K562 (cell line): ENCODE results near the gene BTN3A1. TPM values are rescaled to one million over a fixed set of nuclear protein-coding genes. Genes with fewer than 3 reads are reported as not detected.

Experiments used
- ATF7 ChIP-seq: fragments of 450-650 bp; IDR thresholded peaks from 2 replicates; pipeline ENCODE4 v1.7.1; 2014; ENCODE audit warnings: mild to moderate bottlenecking, moderate library complexity
- CBX1 ChIP-seq: sonication (generic); IDR thresholded peaks from 2 replicates; pipeline ENCODE4 v1.6.1; 2016; ENCODE audit warnings: antibody characterized with exemption, low read depth, mild to moderate bottlenecking
- CEBPB ChIP-seq: fragments of 450-650 bp; IDR thresholded peaks from 2 replicates; pipeline ENCODE4 v1.6.1; 2016; ENCODE audit warnings: missing genetic modification characterization, missing compliant biosample characterization
- FOXP1 ChIP-seq: sonication (generic); formaldehyde crosslinking; IDR thresholded peaks from 2 replicates; pipeline ENCODE4 v1.8.0; 2022; ENCODE audit warnings: mild to moderate bottlenecking, missing genetic modification reagents
- HNRNPLL ChIP-seq: fragments of 200-400 bp; formaldehyde crosslinking; IDR thresholded peaks from 2 replicates; pipeline ENCODE4 v1.6.1; 2017; ENCODE audit warnings: low read length, low read depth, mild to moderate bottlenecking; ENCODE audit not compliant: poor library complexity, severe bottlenecking
- MAFK ChIP-seq: IDR thresholded peaks from 2 replicates; pipeline ENCODE4 v1.6.1; 2011; ENCODE audit warnings: low read length, improper control_type of control experiment
- MCM3 ChIP-seq: fragments of 450-650 bp; IDR thresholded peaks from 2 replicates; pipeline ENCODE4 v1.6.1; 2016
- MCM7 ChIP-seq, 2 experiments: fragments of 450-650 bp; IDR thresholded peaks; 2 replicates each; pipeline ENCODE4 v1.6.1; 2016 to 2018
- MYNN ChIP-seq, 2 experiments: sonication (generic); formaldehyde crosslinking in 1 of 2; IDR thresholded peaks; 2 replicates each; pipeline versions ENCODE4 v1.5.0 to v1.6.1; 2016 to 2020; ENCODE audit warnings: antibody characterized with exemption in 1 of 2, missing genetic modification reagents in 1 of 2
- NR4A1 ChIP-seq, 2 experiments: fragments of 250-450 bp in 1 of 2; fragments of 450-650 bp in 1 of 2; sonication (Bioruptor Pico) in 1 of 2; IDR thresholded peaks; 2 replicates each; pipeline versions ENCODE4 v1.4.0 to v1.6.1; 2016 to 2020; ENCODE audit warnings: mild to moderate bottlenecking in 2 of 2, missing compliant biosample characterization in 1 of 2, missing genetic modification characterization in 1 of 2, moderate library complexity in 1 of 2
- YBX1 ChIP-seq: fragments of 450-650 bp; IDR thresholded peaks from 2 replicates; pipeline ENCODE4 v1.7.1; 2016; ENCODE audit warnings: mild to moderate bottlenecking
- ZNF23 ChIP-seq: fragments of 250-450 bp; sonication (Bioruptor Pico); IDR thresholded peaks from 2 replicates; pipeline ENCODE4 v1.4.0; 2020; ENCODE audit warnings: mild to moderate bottlenecking
- ZNF24 ChIP-seq: fragments of 450-650 bp; IDR thresholded peaks from 2 replicates; pipeline ENCODE4 v1.6.1; 2016
- ZNF408 ChIP-seq: fragments of 250-450 bp; sonication (Bioruptor Pico); IDR thresholded peaks from 2 replicates; pipeline ENCODE4 v1.4.0; 2020; ENCODE audit warnings: low read depth, mild to moderate bottlenecking, moderate library complexity
- polyA plus RNA-seq, 8 experiments: library from polyadenylated mRNA; depleted of rRNA in 4 of 8; stranded (reverse) in 5 of 8; unstranded in 3 of 8; fragments of >200 nt; fragmentation: Nextera tagmentation in 2 of 8; fragmentation: Illumina TruSeq in 1 of 8; extraction: Ambion mirVana in 2 of 8; extraction: Trizol in 1 of 8; gene quantifications; 2 replicates each; pipeline versions ENCODE4 v1.2.1 to v1.2.3, GENCODE V29; 2011 to 2014; ENCODE audit warnings: inconsistent platforms in 1 of 8, missing spikeins in 1 of 8
- total RNA-seq, 7 experiments: library from RNA; depleted of rRNA in 6 of 7; stranded (reverse); fragments of >200 nt in 6 of 7; fragmentation: Illumina TruSeq in 2 of 7; extraction: Trizol in 2 of 7; gene quantifications; 2 replicates each; pipeline versions ENCODE4 v1.2.1 to v1.2.3, GENCODE V29; 2011 to 2021; ENCODE audit warnings: low replicate concordance in 1 of 7
- TF ChIP-seq, protein P1 (sequence below): sonication (generic); formaldehyde crosslinking; IDR thresholded peaks from 2 replicates; pipeline ENCODE4 v1.4.0; 2020; ENCODE audit warnings: mild to moderate bottlenecking, missing genetic modification reagents
- TF ChIP-seq, protein P2 (sequence below), 2 experiments: IDR thresholded peaks in 1 of 2; conservative IDR thresholded peaks in 1 of 2; 2 replicates each; pipeline ENCODE4 v1.6.1; 2016; ENCODE audit warnings: low read depth in 2 of 2, mild to moderate bottlenecking in 1 of 2, missing compliant biosample characterization in 1 of 2, missing genetic modification characterization in 1 of 2, moderate library complexity in 1 of 2
- TF ChIP-seq, protein P3 (sequence below): sonication (generic); formaldehyde crosslinking; IDR thresholded peaks from 2 replicates; pipeline ENCODE4 v1.8.0; 2022; ENCODE audit warnings: mild to moderate bottlenecking, low read depth, missing genetic modification reagents
- TF ChIP-seq, protein P4 (sequence below): IDR thresholded peaks from 2 replicates; pipeline ENCODE4 v1.6.1; 2014; ENCODE audit warnings: antibody characterized with exemption
- TF ChIP-seq, protein P5 (sequence below): fragments of 250-450 bp; sonication (Bioruptor Pico); IDR thresholded peaks from 2 replicates; pipeline ENCODE4 v1.9.0; 2021; ENCODE audit warnings: mild to moderate bottlenecking

BTN3A1 gene
- total and polyA plus RNA-seq, 9 of the 15 experiments (the other 6 are each of a cell fraction or from before 2014, with no cell fraction given), result 0.84 to 8.5 (median 3.9) TPM

DNA sequence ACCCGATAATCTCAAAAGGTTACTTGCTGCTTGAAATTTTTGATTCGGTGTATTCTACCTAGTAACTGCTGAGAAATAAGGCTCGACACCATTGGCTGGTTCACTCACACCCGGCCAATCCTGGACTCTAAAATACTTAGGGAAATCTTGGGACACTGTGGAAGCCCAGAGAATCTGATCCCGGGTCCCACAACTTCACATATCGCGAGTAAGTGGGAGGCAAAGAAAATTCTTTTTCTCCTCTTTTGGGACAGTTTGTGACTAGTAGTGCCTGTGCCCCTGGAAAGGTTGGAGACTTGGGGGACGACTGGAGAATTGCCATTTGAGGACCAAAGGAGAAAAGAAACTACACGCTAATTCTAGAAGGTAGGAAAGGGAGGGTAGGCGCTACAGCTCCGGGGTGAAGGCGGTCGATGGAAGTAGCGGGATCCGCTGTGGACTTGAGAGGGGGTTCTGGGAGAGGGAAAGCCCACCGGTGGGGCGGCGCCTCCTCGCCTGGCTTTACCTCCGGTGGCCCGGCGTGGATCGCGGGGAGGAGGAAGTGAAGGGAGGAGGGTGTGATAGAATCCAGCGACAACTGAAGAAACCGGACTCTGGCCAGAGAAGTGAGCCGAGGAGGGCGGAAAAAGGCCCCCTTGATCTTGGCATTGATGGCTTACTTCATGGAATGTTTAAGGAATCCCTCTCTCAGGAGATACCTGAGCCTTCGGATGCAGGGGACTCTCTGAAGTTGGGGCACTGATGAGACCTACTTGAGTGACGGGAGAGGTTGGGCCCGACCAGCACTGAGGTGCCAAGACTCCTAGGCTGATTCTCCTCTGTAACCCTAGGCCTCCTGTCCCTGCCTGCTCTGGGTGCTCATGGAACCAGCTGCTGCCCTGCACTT is 19.4 kb downstream of the BTN3A1 start (continued):
- TF ChIP-seq ATF7, result peak; percentile 37; the same call in 1 of the 2 replicates
- TF ChIP-seq CBX1, result no peak
- TF ChIP-seq, protein P1, sequence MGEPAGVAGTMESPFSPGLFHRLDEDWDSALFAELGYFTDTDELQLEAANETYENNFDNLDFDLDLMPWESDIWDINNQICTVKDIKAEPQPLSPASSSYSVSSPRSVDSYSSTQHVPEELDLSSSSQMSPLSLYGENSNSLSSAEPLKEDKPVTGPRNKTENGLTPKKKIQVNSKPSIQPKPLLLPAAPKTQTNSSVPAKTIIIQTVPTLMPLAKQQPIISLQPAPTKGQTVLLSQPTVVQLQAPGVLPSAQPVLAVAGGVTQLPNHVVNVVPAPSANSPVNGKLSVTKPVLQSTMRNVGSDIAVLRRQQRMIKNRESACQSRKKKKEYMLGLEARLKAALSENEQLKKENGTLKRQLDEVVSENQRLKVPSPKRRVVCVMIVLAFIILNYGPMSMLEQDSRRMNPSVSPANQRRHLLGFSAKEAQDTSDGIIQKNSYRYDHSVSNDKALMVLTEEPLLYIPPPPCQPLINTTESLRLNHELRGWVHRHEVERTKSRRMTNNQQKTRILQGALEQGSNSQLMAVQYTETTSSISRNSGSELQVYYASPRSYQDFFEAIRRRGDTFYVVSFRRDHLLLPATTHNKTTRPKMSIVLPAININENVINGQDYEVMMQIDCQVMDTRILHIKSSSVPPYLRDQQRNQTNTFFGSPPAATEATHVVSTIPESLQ (CRISPR knock-in tag), result no peak
- peak in 1 of 2 experiments; percentile 23; a peak in 1 of 4 replicates for TF ChIP-seq MCM7 (IDR thresholded peaks at IDR 0.05)
- no peak for TF ChIP-seq MYNN (IDR thresholded peaks at IDR 0.05)
- TF ChIP-seq MYNN (CRISPR knock-in tag; IDR thresholded peaks at IDR 0.05), result no peak
- no peak for TF ChIP-seq YBX1
- TF ChIP-seq, protein P2, sequence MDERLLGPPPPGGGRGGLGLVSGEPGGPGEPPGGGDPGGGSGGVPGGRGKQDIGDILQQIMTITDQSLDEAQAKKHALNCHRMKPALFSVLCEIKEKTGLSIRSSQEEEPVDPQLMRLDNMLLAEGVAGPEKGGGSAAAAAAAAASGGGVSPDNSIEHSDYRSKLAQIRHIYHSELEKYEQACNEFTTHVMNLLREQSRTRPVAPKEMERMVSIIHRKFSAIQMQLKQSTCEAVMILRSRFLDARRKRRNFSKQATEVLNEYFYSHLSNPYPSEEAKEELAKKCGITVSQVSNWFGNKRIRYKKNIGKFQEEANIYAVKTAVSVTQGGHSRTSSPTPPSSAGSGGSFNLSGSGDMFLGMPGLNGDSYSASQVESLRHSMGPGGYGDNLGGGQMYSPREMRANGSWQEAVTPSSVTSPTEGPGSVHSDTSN (CRISPR knock-in tag; IDR thresholded peaks at IDR 0.05; ENCODE audit: low read depth), result no peak
- TF ChIP-seq, protein P2 (tag; conservative IDR thresholded peaks at IDR 0.05; ENCODE audit: low read depth), result no peak; the same call in 1 of the 2 replicates
- TF ChIP-seq NR4A1 (CRISPR knock-in tag; IDR thresholded peaks at IDR 0.05), result peak; percentile 39; the same call in 1 of the 2 replicates
- no peak for TF ChIP-seq NR4A1 (tag; IDR thresholded peaks at IDR 0.05)
- TF ChIP-seq, protein P3, sequence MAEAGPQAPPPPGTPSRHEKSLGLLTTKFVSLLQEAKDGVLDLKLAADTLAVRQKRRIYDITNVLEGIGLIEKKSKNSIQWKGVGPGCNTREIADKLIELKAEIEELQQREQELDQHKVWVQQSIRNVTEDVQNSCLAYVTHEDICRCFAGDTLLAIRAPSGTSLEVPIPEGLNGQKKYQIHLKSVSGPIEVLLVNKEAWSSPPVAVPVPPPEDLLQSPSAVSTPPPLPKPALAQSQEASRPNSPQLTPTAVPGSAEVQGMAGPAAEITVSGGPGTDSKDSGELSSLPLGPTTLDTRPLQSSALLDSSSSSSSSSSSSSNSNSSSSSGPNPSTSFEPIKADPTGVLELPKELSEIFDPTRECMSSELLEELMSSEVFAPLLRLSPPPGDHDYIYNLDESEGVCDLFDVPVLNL (CRISPR knock-in tag), result no peak
- TF ChIP-seq MCM3, result no peak
- TF ChIP-seq, protein P4, sequence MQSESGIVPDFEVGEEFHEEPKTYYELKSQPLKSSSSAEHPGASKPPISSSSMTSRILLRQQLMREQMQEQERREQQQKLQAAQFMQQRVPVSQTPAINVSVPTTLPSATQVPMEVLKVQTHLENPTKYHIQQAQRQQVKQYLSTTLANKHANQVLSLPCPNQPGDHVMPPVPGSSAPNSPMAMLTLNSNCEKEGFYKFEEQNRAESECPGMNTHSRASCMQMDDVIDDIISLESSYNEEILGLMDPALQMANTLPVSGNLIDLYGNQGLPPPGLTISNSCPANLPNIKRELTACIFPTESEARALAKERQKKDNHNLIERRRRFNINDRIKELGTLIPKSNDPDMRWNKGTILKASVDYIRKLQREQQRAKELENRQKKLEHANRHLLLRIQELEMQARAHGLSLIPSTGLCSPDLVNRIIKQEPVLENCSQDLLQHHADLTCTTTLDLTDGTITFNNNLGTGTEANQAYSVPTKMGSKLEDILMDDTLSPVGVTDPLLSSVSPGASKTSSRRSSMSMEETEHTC, result no peak
- TF ChIP-seq CEBPB (tag), result no peak
- no peak for TF ChIP-seq MAFK
- TF ChIP-seq, protein P5, sequence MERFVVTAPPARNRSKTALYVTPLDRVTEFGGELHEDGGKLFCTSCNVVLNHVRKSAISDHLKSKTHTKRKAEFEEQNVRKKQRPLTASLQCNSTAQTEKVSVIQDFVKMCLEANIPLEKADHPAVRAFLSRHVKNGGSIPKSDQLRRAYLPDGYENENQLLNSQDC, result no peak
- TF ChIP-seq HNRNPLL, result no peak
- no peak for TF ChIP-seq ZNF23
- TF ChIP-seq FOXP1 (CRISPR knock-in tag), result no peak
- TF ChIP-seq ZNF24, result no peak
- no peak for TF ChIP-seq ZNF408 (CRISPR knock-in tag)
